Endothelial cell of umbilical vein (primary cell): ENCODE measurements around the gene SCAF8. TPM values are rescaled to one million over a fixed set of nuclear protein-coding genes. Genes with fewer than 3 reads are reported as not detected.

Experiments
- BruUV-seq: library from RNA; stranded (reverse); fragments of 400-500 nt; replicated peaks from 2 replicates; lab custom pipeline; 2021; lab: Mats Ljungman, UMichigan
- CTCF ChIA-PET: fragments of 300-600, 350-600 bp; sonication (Branson Sonifier 250); formaldehyde crosslinking; loops from one replicate; lab custom pipeline; 2021; ENCODE audit warnings: antibody characterized with exemption, inconsistent platforms; lab: Charles Lee
- POLR2A ChIA-PET: fragments of 300-600, 350-600 bp; sonication (Branson Sonifier 250); formaldehyde crosslinking; loops from one replicate; lab custom pipeline; 2021; ENCODE audit warnings: antibody characterized with exemption, inconsistent platforms; lab: Charles Lee
- DNase-seq: peaks from one replicate; pipeline ENCODE4 v3.0.0-alpha.2; 2011; ENCODE audit warnings: low read depth, low spot score
- FAIRE-seq: peaks from 2 replicates; lab custom pipeline; 2011; peaks lifted over from hg19 to GRCh38; lab: Jason Lieb, UNC
- H2AFZ ChIP-seq: 2 replicates; pipeline ENCODE4 v1.6.0; 2012; ENCODE audit warnings: low read depth, low read length, control low read depth, inconsistent platforms
- H3K27ac ChIP-seq: 2 replicates; pipeline ENCODE4 v1.5.1; 2011; ENCODE audit warnings: low read depth, mild to moderate bottlenecking, control low read depth, low read length, moderate library complexity; ENCODE audit not compliant: insufficient read depth
- H3K27me3 ChIP-seq, 2 experiments: 2 replicates each; pipeline versions ENCODE4 v1.6.0 to v1.6.1; 2011; ENCODE audit warnings: low read length in 2 of 2, mixed read lengths in 1 of 2; ENCODE audit not compliant: control insufficient read depth in 2 of 2, insufficient read depth in 2 of 2
- H3K36me3 ChIP-seq, 2 experiments: 2 replicates in 1 of 2; 3 replicates in 1 of 2; pipeline ENCODE4 v1.5.1; 2011; ENCODE audit warnings: low read length in 2 of 2, mild to moderate bottlenecking in 1 of 2, moderate library complexity in 1 of 2; ENCODE audit not compliant: control insufficient read depth in 2 of 2, insufficient read depth in 2 of 2; ENCODE audit errors: extremely low read depth in 1 of 2
- H3K4me1 ChIP-seq: 3 replicates; pipeline ENCODE4 v1.5.1; 2011; ENCODE audit warnings: mild to moderate bottlenecking, low read length; ENCODE audit not compliant: control insufficient read depth, insufficient read depth; ENCODE audit errors: extremely low read depth
- H3K4me2 ChIP-seq: 2 replicates; pipeline ENCODE4 v1.6.1; 2011; ENCODE audit warnings: low read length, control low read depth, mixed read lengths; ENCODE audit not compliant: insufficient read depth
- H3K4me3 ChIP-seq, 3 experiments: fragments of 200-600 bp in 1 of 3; sonication (generic), shearing (Covaris generic) in 1 of 3; replicated peaks in 1 of 3; 2 replicates each; pipeline ENCODE4 v1.5.1; 2011 to 2016; ENCODE audit warnings: control low read depth in 3 of 3, low read length in 3 of 3, mild to moderate bottlenecking in 2 of 3, inconsistent platforms in 1 of 3, low read depth in 1 of 3, moderate library complexity in 1 of 3; ENCODE audit not compliant: insufficient read depth in 1 of 3
- H3K79me2 ChIP-seq: 2 replicates; pipeline ENCODE4 v1.6.0; 2012; ENCODE audit warnings: low read length, inconsistent platforms; ENCODE audit not compliant: control insufficient read depth, insufficient read depth
- H3K9ac ChIP-seq: replicated peaks from 2 replicates; pipeline ENCODE3; 2011; ENCODE audit warnings: low read length, control low read depth; ENCODE audit not compliant: insufficient read depth; ENCODE audit errors: extremely low read depth
- H3K9me1 ChIP-seq: replicated peaks from 3 replicates; pipeline ENCODE4 v1.6.0; 2011; ENCODE audit warnings: mild to moderate bottlenecking, low read length; ENCODE audit not compliant: control insufficient read depth, insufficient read depth; ENCODE audit errors: extremely low read depth
- H3K9me3 ChIP-seq: replicated peaks from 2 replicates; pipeline ENCODE4 v1.5.1; 2012; ENCODE audit warnings: low read length, inconsistent platforms; ENCODE audit not compliant: control insufficient read depth, insufficient read depth
- H4K20me1 ChIP-seq: replicated peaks from 2 replicates; pipeline ENCODE3; 2011; ENCODE audit warnings: mild to moderate bottlenecking, low read length; ENCODE audit not compliant: control insufficient read depth, insufficient read depth; ENCODE audit errors: extremely low read depth
- EZH2 ChIP-seq: IDR thresholded peaks from 2 replicates; pipeline ENCODE4 v1.6.1; 2012; ENCODE audit warnings: borderline replicate concordance, low read depth, mild to moderate bottlenecking, moderate library complexity, low read length, inconsistent platforms; ENCODE audit not compliant: severe bottlenecking
- FOS ChIP-seq: IDR thresholded peaks from 2 replicates; pipeline ENCODE4 v1.6.1; 2011; ENCODE audit warnings: mild to moderate bottlenecking, low read length, moderate library complexity, borderline replicate concordance; ENCODE audit not compliant: insufficient read depth
- GATA2 ChIP-seq: IDR thresholded peaks from 2 replicates; pipeline ENCODE4 v1.7.0; 2011; ENCODE audit warnings: low read depth, mild to moderate bottlenecking, moderate library complexity, mixed read lengths, low read length; ENCODE audit not compliant: insufficient read length, insufficient read depth
- JUN ChIP-seq: IDR thresholded peaks from 2 replicates; pipeline ENCODE4 v1.6.1; 2011; ENCODE audit warnings: borderline replicate concordance, low read depth; ENCODE audit not compliant: insufficient read length, insufficient read depth
- MYC ChIP-seq: IDR thresholded peaks from one replicate; pipeline ENCODE4 v1.6.1; 2011; ENCODE audit warnings: mild to moderate bottlenecking, low read depth, low read length
- POLR2A ChIP-seq: IDR thresholded peaks from 2 replicates; pipeline ENCODE4 v1.6.1; 2012; ENCODE audit warnings: low read depth, mild to moderate bottlenecking, control low read depth, low read length
- POLR2AphosphoS5 ChIP-seq: IDR thresholded peaks from 2 replicates; pipeline ENCODE4 v1.6.1; 2012; ENCODE audit warnings: low read depth, mild to moderate bottlenecking, control low read depth, low read length, moderate library complexity; ENCODE audit not compliant: insufficient read depth
- dilution Hi-C: fragments of 300-500 bp; cut with MboI; formaldehyde crosslinking; loops from one replicate; pipeline ENCODE4 v1.15.0; 2019; ENCODE audit warnings: low sequenced_read_pairs; ENCODE audit not compliant: extremely low pct_ligation_motif_present
- intact Hi-C: fragments of 100-400 bp; cut with micrococcal nuclease; formaldehyde crosslinking; loops from one replicate; pipeline ENCODE4 v1.10.0; 2022
- polyA plus RNA-seq, 4 experiments: library from polyadenylated mRNA; depleted of rRNA in 3 of 4; stranded (reverse) in 3 of 4; unstranded in 1 of 4; fragments of >200 nt; gene quantifications; 2 replicates each; pipeline versions ENCODE4 v1.2.1 to v1.2.3, GENCODE V29; 2011 to 2012; ENCODE audit warnings: missing spikeins in 1 of 4
- total RNA-seq: library from RNA; stranded (reverse); gene quantifications from 2 replicates; pipeline ENCODE4 v1.2.3, GENCODE V29; 2021
- TF ChIP-seq, protein P1 (sequence below), 2 donors: IDR thresholded peaks; 1 replicate in 1 of 2; 2 replicates in 1 of 2; pipeline ENCODE4 v1.5.1; 2011; ENCODE audit warnings: low read length in 2 of 2, mild to moderate bottlenecking in 2 of 2, moderate library complexity in 2 of 2, control low read depth in 1 of 2, inconsistent platforms in 1 of 2, low read depth in 1 of 2; ENCODE audit not compliant: insufficient read depth in 1 of 2; ENCODE audit errors: extremely low read depth in 1 of 2
- TF ChIP-seq, protein P2 (sequence below): IDR thresholded peaks from 2 replicates; pipeline ENCODE4 v1.6.1; 2011; ENCODE audit not compliant: insufficient read depth, insufficient read length

The SCAF8 gene
- total and polyA plus RNA-seq, 2 donors (not counting 3 experiments of a cell fraction or from before 2014, with no cell fraction given): 11.7 to 37.8 TPM

DNA sequence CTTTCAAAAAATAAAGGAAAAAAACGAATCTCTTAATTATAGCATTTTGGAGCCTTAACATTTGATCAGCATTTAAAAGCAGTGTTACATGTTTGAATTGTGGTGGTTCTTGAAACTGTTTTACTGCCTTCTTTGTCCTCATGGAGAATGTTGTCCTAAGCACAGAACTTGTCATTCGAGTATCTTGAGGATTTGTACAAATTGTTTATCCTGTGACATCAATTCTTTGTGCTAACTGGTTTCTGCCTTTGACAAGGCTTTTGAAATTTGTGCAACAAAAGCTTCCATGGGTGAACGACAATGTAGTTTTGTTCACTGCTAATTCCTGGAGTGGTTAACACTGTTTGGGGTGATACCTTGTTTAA lies 130.8 kb downstream of the SCAF8 start:
- dilution Hi-C loops: no loop called here

More for the DNA sequence above, 130.8 kb downstream of the SCAF8 start:
- Histone ChIP-seq H3K9ac (no peak overlapping the region), H3K4me2 (no peak overlapping the region), H3K36me3 (no peaks in the 10 kb centered on the region), H3K79me2 (peaks cover 3% of the 10 kb centered on the region), H3K27me3 (no peaks in the 10 kb centered on the region), H4K20me1 (no peaks in the 10 kb centered on the region), H3K9me3 (no peaks in the 10 kb centered on the region), H3K4me3 (no peak overlapping the region), H3K9me1 (no peaks in the 10 kb centered on the region), H3K4me1 (peaks cover 3% of the 10 kb centered on the region), H3K27ac (no peak overlapping the region), H2AFZ (no peak overlapping the region)
- ChIA-PET POLR2A (no interaction called here), CTCF (interaction anchor here (1.0 to 4.2 kb wide), 2 partner anchors 21 to 189 kb away, joined by 3 to 17 read pairs; no protein-coding TSS in a partner anchor)
- DNase-seq: no peak
- no peak for FAIRE-seq
- TF ChIP-seq POLR2A (no peak), GATA2 (no peak), EZH2 (no peak), MYC (no peak), POLR2AphosphoS5 (no peak), JUN (no peak), FOS (no peak)
- TF ChIP-seq, protein P1, sequence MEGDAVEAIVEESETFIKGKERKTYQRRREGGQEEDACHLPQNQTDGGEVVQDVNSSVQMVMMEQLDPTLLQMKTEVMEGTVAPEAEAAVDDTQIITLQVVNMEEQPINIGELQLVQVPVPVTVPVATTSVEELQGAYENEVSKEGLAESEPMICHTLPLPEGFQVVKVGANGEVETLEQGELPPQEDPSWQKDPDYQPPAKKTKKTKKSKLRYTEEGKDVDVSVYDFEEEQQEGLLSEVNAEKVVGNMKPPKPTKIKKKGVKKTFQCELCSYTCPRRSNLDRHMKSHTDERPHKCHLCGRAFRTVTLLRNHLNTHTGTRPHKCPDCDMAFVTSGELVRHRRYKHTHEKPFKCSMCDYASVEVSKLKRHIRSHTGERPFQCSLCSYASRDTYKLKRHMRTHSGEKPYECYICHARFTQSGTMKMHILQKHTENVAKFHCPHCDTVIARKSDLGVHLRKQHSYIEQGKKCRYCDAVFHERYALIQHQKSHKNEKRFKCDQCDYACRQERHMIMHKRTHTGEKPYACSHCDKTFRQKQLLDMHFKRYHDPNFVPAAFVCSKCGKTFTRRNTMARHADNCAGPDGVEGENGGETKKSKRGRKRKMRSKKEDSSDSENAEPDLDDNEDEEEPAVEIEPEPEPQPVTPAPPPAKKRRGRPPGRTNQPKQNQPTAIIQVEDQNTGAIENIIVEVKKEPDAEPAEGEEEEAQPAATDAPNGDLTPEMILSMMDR (IDR thresholded peaks at IDR 0.05; ENCODE audit: extremely low read depth in 1 of 2, insufficient read depth in 1 of 2, low read depth in 1 of 2, low read length in 2 of 2): no peak
- TF ChIP-seq, protein P2, sequence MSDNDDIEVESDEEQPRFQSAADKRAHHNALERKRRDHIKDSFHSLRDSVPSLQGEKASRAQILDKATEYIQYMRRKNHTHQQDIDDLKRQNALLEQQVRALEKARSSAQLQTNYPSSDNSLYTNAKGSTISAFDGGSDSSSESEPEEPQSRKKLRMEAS: no peak
- BruUV-seq: no TSS peak
- intact Hi-C loops: no loop called here
